GM23338 (cell line): Measurements from ENCODE around the gene ZAP70. TPM values are rescaled to one million over a fixed set of nuclear protein-coding genes. Genes with fewer than 3 reads are reported as not detected.

Experiments
- ATAC-seq: fragments of 200-7000 bp; cut with Tn5 transposase; 3 replicates; pipeline ENCODE4 v1.9.1; 2020
- DNase-seq: peaks from one replicate; pipeline ENCODE4 v3.0.0-alpha.2; 2015; ENCODE audit warnings: low spot score
- H2AFZ ChIP-seq: fragments of 200-600 bp; sonication (generic); 2 replicates; pipeline ENCODE4 v1.8.0; 2016; ENCODE audit warnings: antibody characterized with exemption, mild to moderate bottlenecking, moderate library complexity
- H3F3A ChIP-seq: fragments of 200-600 bp; sonication (generic); replicated peaks from 2 replicates; pipeline ENCODE4 v1.8.0; 2017; ENCODE audit warnings: antibody characterized with exemption, mixed run types, low read depth
- H3K27ac ChIP-seq: fragments of 200-600 bp; sonication (generic); 2 replicates; pipeline ENCODE4 v1.6.1; 2016; ENCODE audit warnings: low read depth
- H3K27me3 ChIP-seq: fragments of 200-600 bp; sonication (generic); 2 replicates; pipeline ENCODE4 v1.8.0; 2016; ENCODE audit warnings: mild to moderate bottlenecking, mixed run types, moderate library complexity; ENCODE audit not compliant: insufficient read depth
- H3K36me3 ChIP-seq: fragments of 200-600 bp; sonication (generic); 2 replicates; pipeline ENCODE4 v1.8.0; 2016; ENCODE audit warnings: mild to moderate bottlenecking; ENCODE audit not compliant: insufficient read depth
- H3K4me1 ChIP-seq: fragments of 200-600 bp; sonication (generic); 2 replicates; pipeline ENCODE4 v1.8.0; 2016; ENCODE audit warnings: mild to moderate bottlenecking, moderate library complexity; ENCODE audit not compliant: insufficient read depth
- H3K4me2 ChIP-seq: fragments of 200-600 bp; sonication (generic); 2 replicates; pipeline ENCODE4 v1.7.1; 2017; ENCODE audit warnings: mixed run types
- H3K4me3 ChIP-seq: fragments of 200-600 bp; sonication (generic); 2 replicates; pipeline ENCODE4 v1.6.1; 2016; ENCODE audit warnings: mixed run types
- H3K79me2 ChIP-seq: fragments of 200-600 bp; sonication (generic); replicated peaks from 2 replicates; pipeline ENCODE4 v1.8.0; 2017; ENCODE audit warnings: mild to moderate bottlenecking; ENCODE audit not compliant: insufficient read depth
- H3K9me2 ChIP-seq: fragments of 200-600 bp; sonication (generic); 2 replicates; pipeline ENCODE4 v1.8.0; 2017; ENCODE audit not compliant: insufficient read depth
- H4K20me1 ChIP-seq: fragments of 200-600 bp; sonication (generic); replicated peaks from 2 replicates; pipeline ENCODE4 v1.8.0; 2017; ENCODE audit warnings: mild to moderate bottlenecking; ENCODE audit not compliant: insufficient read depth
- H3K27ac Mint-ChIP-seq: 2 replicates; pipeline ENCODE4 v1.8.0; 2020; ENCODE audit warnings: inconsistent platforms, mild to moderate bottlenecking, moderate library complexity, mixed read lengths
- H3K27me3 Mint-ChIP-seq: 3 replicates; pipeline ENCODE4 v1.8.0; 2022; ENCODE audit warnings: low read depth, mild to moderate bottlenecking, moderate library complexity, mixed read lengths, inconsistent platforms; ENCODE audit not compliant: insufficient read depth, poor library complexity
- H3K36me3 Mint-ChIP-seq: 3 replicates; pipeline ENCODE4 v1.8.0; 2021; ENCODE audit warnings: low read depth, mild to moderate bottlenecking, inconsistent platforms, moderate library complexity, mixed read lengths
- H3K4me1 Mint-ChIP-seq: 3 replicates; pipeline ENCODE4 v1.8.0; 2020; ENCODE audit warnings: mild to moderate bottlenecking, inconsistent platforms, mixed read lengths
- H3K4me3 Mint-ChIP-seq: 3 replicates; pipeline ENCODE4 v1.8.0; 2021; ENCODE audit warnings: moderate library complexity, mild to moderate bottlenecking, inconsistent platforms, mixed read lengths
- H3K9me3 Mint-ChIP-seq: 3 replicates; pipeline ENCODE4 v1.8.0; 2020; ENCODE audit warnings: moderate library complexity, mild to moderate bottlenecking, inconsistent platforms, mixed read lengths
- EZH2 ChIP-seq: fragments of 200-600 bp; sonication (generic); IDR thresholded peaks from one replicate; pipeline ENCODE4 v1.8.0; 2017; ENCODE audit warnings: antibody characterized with exemption, mild to moderate bottlenecking, low read depth; ENCODE audit not compliant: unreplicated experiment
- JUNB ChIP-seq: IDR thresholded peaks from one replicate; pipeline ENCODE4 v1.6.1; 2016; ENCODE audit warnings: antibody characterized with exemption; ENCODE audit not compliant: unreplicated experiment
- POLR2AphosphoS5 ChIP-seq: IDR thresholded peaks from 2 replicates; pipeline ENCODE4 v1.6.1; 2016; ENCODE audit warnings: antibody characterized with exemption, low read depth
- STAT1 ChIP-seq: IDR thresholded peaks from one replicate; pipeline ENCODE4 v1.6.1; 2016; ENCODE audit warnings: antibody characterized with exemption; ENCODE audit not compliant: unreplicated experiment
- ZNF331 ChIP-seq: fragments of 250-450 bp; sonication (Bioruptor Pico); IDR thresholded peaks from 2 replicates; pipeline ENCODE4 v1.5.0; 2020; ENCODE audit warnings: low read depth, mild to moderate bottlenecking, moderate library complexity
- polyA plus RNA-seq: library from polyadenylated mRNA; unstranded; fragments of >200 nt; fragmentation: Nextera tagmentation; extraction: Ambion mirVana; gene quantifications from 2 replicates; pipeline ENCODE4 v1.2.1, GENCODE V29; 2016
- total RNA-seq: library from RNA; depleted of rRNA; stranded (reverse); fragments of >200 nt; shearing (Covaris generic); gene quantifications from 2 replicates; pipeline ENCODE4 v1.2.3, GENCODE V29; 2014
- TF ChIP-seq, protein P1 (sequence below), 2 experiments: fragments of 200-600 bp in 1 of 2; sonication (generic) in 1 of 2; conservative IDR thresholded peaks; 2 replicates each; pipeline versions ENCODE4 v1.5.1 to v1.6.1; 2016 to 2017; ENCODE audit warnings: antibody characterized with exemption in 2 of 2, low read depth in 2 of 2, mild to moderate bottlenecking in 2 of 2, moderate library complexity in 1 of 2
- TF ChIP-seq, protein P2 (sequence below): IDR thresholded peaks from one replicate; pipeline ENCODE4 v1.6.1; 2018; ENCODE audit warnings: antibody characterized with exemption; ENCODE audit not compliant: unreplicated experiment
- TF ChIP-seq, protein P3 (sequence below): IDR thresholded peaks from 2 replicates; pipeline ENCODE4 v1.6.1; 2016; ENCODE audit warnings: antibody characterized with exemption

Gene ZAP70
- total and polyA plus RNA-seq, 2 experiments from 2014 or later: 0.42 TPM; not detected in 1

DNA sequence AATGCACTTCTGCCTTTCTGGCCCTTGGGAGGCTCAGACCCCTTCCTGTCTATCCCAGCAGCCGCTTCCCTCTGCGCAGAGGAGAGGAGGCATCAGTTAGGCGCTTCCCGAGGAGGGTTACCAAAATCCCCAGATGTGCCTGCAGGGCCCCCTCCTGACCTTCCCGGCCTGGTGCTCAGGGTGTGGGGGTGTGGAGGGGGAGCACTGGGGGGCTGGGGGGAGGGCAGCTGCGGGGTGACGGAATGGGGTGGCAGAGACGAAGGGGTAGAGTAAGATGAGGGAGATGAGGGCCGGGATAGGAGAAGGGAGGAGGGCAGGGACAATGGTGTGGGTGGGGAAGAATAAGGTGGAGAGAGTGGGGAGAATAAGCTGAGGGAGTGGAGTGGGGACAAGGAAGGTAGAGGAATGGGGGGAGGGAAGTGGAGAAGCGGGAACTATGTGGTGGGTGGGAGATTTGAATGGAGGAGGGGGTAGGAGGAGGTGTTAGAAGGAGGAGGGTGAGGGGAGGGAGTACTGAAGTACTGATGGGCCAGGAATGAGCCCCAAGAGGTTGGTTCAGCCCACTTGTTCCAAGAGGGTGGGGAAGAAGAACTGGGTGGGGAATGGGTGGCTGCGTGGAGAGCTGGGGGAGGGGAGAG, 6.5 kb upstream of the ZAP70 start:
- Histone ChIP-seq H3K4me3 (no peak overlapping the region), H3K27me3 (no peaks in the 10 kb centered on the region), H3K27ac (no peak overlapping the region), H3K36me3 (no peaks in the 10 kb centered on the region), H3K4me1 (no peaks in the 10 kb centered on the region), H3F3A (no peaks in the 10 kb centered on the region), H3K4me2 (no peak overlapping the region), H4K20me1 (no peaks in the 10 kb centered on the region), H3K79me2 (no peaks in the 10 kb centered on the region), H2AFZ (no peak overlapping the region), H3K9me2 (no peaks in the 10 kb centered on the region)
- H3K36me3 Mint-ChIP-seq: peaks cover 2% of the 10 kb centered on the region; the same call in 1 of the 3 replicates
- no peaks in the 10 kb centered on the region; the same call in 2 of the 3 replicates for H3K9me3 Mint-ChIP-seq
- TF ChIP-seq, protein P1, sequence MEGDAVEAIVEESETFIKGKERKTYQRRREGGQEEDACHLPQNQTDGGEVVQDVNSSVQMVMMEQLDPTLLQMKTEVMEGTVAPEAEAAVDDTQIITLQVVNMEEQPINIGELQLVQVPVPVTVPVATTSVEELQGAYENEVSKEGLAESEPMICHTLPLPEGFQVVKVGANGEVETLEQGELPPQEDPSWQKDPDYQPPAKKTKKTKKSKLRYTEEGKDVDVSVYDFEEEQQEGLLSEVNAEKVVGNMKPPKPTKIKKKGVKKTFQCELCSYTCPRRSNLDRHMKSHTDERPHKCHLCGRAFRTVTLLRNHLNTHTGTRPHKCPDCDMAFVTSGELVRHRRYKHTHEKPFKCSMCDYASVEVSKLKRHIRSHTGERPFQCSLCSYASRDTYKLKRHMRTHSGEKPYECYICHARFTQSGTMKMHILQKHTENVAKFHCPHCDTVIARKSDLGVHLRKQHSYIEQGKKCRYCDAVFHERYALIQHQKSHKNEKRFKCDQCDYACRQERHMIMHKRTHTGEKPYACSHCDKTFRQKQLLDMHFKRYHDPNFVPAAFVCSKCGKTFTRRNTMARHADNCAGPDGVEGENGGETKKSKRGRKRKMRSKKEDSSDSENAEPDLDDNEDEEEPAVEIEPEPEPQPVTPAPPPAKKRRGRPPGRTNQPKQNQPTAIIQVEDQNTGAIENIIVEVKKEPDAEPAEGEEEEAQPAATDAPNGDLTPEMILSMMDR (conservative IDR thresholded peaks at IDR 0.05; ENCODE audit: low read depth in 2 of 2): no peak
- H3K4me3 Mint-ChIP-seq: no peak overlapping the region
- DNase-seq: no peak
- H3K27ac Mint-ChIP-seq: no peak overlapping the region
- ATAC-seq: no peak
- H3K4me1 Mint-ChIP-seq: peaks cover 4% of the 10 kb centered on the region; the same call in 1 of the 3 replicates
- peaks cover 1% of the 10 kb centered on the region for H3K27me3 Mint-ChIP-seq

DNA sequence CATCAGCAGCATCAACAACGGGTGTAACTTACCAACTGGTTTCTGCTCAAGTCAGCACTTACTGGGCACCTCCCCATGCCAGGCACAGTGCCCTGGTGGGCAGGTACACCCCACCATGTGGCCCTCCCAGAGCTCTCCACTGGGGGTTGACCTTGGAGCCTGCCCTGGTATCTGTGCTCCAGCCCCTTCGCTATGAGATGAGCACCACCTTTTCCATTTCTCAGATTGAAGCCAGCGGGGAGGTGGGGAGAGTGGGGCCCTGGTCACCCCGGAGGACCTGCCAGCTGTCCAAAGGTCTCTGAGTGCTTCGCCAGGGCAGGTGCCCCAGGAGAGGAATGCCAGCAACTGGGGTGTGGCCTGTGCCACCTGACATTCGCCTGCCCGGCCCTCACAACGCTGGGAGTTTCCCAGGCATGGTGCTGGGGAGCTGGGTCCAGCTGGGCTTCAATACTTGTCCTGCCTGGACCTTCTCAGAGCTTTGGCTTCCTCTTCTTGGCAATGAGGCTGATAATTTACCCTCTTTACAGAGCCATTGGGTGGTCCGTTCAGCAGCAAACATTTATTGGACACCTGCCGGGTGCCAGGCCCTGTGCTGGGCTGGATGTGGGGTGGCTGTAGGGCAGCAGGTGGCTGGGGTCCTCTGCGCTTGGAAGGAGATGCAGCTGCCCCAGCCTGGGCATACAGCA, 5.9 kb upstream of the ZAP70 start:
- no peak overlapping the region for H3K4me3 Mint-ChIP-seq
- no peak overlapping the region for H3K27ac ChIP-seq
- peaks cover 4% of the 10 kb centered on the region; the same call in 1 of the 3 replicates for H3K4me1 Mint-ChIP-seq
- H3K27me3 Mint-ChIP-seq: peaks cover 3% of the 10 kb centered on the region
- H4K20me1 ChIP-seq: no peaks in the 10 kb centered on the region
- H2AFZ ChIP-seq: no peak overlapping the region
- H3K36me3 Mint-ChIP-seq: peaks cover 2% of the 10 kb centered on the region; the same call in 1 of the 3 replicates
- H3K4me3 ChIP-seq: no peak overlapping the region
- no peaks in the 10 kb centered on the region for H3K27me3 ChIP-seq
- no peak for DNase-seq
- no peaks in the 10 kb centered on the region; the same call in 2 of the 3 replicates for H3K9me3 Mint-ChIP-seq
- H3K4me2 ChIP-seq: no peak overlapping the region
- ATAC-seq: no peak
- no peaks in the 10 kb centered on the region for H3K4me1 ChIP-seq
- no peaks in the 10 kb centered on the region for H3K9me2 ChIP-seq
- no peaks in the 10 kb centered on the region for H3K36me3 ChIP-seq
- H3K27ac Mint-ChIP-seq: no peak overlapping the region
- H3K79me2 ChIP-seq: no peaks in the 10 kb centered on the region
- no peaks in the 10 kb centered on the region for H3F3A ChIP-seq
- TF ChIP-seq POLR2AphosphoS5 (no peak), EZH2 (no peak), JUNB (no peak), STAT1 (no peak), ZNF331 (no peak)
- TF ChIP-seq, protein P2, sequence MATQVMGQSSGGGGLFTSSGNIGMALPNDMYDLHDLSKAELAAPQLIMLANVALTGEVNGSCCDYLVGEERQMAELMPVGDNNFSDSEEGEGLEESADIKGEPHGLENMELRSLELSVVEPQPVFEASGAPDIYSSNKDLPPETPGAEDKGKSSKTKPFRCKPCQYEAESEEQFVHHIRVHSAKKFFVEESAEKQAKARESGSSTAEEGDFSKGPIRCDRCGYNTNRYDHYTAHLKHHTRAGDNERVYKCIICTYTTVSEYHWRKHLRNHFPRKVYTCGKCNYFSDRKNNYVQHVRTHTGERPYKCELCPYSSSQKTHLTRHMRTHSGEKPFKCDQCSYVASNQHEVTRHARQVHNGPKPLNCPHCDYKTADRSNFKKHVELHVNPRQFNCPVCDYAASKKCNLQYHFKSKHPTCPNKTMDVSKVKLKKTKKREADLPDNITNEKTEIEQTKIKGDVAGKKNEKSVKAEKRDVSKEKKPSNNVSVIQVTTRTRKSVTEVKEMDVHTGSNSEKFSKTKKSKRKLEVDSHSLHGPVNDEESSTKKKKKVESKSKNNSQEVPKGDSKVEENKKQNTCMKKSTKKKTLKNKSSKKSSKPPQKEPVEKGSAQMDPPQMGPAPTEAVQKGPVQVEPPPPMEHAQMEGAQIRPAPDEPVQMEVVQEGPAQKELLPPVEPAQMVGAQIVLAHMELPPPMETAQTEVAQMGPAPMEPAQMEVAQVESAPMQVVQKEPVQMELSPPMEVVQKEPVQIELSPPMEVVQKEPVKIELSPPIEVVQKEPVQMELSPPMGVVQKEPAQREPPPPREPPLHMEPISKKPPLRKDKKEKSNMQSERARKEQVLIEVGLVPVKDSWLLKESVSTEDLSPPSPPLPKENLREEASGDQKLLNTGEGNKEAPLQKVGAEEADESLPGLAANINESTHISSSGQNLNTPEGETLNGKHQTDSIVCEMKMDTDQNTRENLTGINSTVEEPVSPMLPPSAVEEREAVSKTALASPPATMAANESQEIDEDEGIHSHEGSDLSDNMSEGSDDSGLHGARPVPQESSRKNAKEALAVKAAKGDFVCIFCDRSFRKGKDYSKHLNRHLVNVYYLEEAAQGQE: no peak
- TF ChIP-seq, protein P3, sequence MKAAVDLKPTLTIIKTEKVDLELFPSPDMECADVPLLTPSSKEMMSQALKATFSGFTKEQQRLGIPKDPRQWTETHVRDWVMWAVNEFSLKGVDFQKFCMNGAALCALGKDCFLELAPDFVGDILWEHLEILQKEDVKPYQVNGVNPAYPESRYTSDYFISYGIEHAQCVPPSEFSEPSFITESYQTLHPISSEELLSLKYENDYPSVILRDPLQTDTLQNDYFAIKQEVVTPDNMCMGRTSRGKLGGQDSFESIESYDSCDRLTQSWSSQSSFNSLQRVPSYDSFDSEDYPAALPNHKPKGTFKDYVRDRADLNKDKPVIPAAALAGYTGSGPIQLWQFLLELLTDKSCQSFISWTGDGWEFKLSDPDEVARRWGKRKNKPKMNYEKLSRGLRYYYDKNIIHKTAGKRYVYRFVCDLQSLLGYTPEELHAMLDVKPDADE: no peak
- TF ChIP-seq, protein P1 (conservative IDR thresholded peaks at IDR 0.05; ENCODE audit: low read depth in 2 of 2): no peak
